ENCODE measurements around the gene CD80.
"Not testable (repeated sequence)": the region's sequence is repeated elsewhere in the genome, so short reads cannot be mapped to it uniquely, and the experiment has no call there.

CD80 gene

DNA sequence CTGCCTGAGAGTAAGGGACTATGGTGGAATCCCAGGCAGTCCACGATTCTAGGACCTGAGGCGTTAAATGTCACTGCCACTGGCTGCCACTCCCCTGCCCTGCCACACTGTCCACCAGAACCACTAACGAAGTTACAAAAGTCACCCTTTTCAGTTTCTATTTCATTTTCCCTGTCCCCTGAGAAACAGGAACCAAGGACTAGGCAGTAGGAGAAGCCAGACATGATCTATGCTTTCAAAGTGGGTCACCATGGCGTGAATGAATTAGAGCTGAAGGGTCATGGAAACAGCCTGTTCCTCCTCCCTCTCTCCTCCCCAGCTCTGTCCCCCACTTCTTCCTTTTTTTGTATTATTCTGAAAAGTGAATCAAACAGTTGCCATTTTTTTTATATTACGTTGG lies 10.8 kb upstream of the CD80 start:
- Histone ChIP-seq H3K27ac (no peak overlapping the region), H3K4me3 (no peak overlapping the region)
- DNase-seq (ENCODE audit: low spot score) = no peak
- TF ChIP-seq, protein P1, sequence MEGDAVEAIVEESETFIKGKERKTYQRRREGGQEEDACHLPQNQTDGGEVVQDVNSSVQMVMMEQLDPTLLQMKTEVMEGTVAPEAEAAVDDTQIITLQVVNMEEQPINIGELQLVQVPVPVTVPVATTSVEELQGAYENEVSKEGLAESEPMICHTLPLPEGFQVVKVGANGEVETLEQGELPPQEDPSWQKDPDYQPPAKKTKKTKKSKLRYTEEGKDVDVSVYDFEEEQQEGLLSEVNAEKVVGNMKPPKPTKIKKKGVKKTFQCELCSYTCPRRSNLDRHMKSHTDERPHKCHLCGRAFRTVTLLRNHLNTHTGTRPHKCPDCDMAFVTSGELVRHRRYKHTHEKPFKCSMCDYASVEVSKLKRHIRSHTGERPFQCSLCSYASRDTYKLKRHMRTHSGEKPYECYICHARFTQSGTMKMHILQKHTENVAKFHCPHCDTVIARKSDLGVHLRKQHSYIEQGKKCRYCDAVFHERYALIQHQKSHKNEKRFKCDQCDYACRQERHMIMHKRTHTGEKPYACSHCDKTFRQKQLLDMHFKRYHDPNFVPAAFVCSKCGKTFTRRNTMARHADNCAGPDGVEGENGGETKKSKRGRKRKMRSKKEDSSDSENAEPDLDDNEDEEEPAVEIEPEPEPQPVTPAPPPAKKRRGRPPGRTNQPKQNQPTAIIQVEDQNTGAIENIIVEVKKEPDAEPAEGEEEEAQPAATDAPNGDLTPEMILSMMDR (IDR thresholded peaks at IDR 0.05) = no peak

DNA sequence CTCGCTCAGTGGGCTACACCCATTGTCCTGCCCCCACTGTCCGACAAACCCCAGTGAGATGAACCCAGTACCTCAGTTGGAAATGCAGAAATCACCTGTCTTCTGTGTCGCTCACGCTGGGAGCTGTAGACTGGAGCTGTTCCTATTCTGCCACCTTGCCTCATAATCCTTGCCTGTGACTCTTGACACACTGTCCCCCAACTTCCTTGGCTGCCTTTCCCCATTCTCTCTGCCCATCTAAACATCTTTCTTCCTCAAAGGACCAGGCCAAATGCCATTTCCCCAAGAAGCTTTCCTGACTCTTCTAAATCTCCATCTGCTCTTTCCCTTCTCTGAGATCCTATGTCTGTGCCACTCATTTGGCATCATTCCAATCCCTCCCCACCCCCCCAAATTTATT lies 9.7 kb upstream of the CD80 start:
- TF ChIP-seq, protein P1 (IDR thresholded peaks at IDR 0.05) = no peak
- no peak for DNase-seq (ENCODE audit: low spot score)
- H3K4me3 ChIP-seq = no peak overlapping the region
- no peak overlapping the region for H3K27ac ChIP-seq

DNA sequence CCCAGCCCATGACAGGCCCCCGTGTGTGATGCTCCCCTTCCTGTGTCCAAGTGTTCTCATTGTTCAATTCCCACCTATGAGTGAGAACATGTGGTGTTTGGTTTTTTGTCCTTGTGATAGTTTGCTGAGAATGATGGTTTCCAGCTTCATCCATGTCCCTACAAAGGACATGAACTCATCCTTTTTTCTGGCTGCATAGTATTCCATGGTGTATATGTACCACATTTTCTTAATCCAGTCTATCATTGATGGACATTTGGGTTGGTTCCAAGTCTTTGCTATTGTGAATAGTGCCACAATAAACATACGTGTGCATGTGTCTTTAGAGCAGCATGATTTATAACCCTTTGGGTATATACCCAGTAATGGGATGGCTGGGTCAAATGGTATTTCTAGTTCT lies 3.9 kb upstream of the CD80 start:
- H3K4me3 ChIP-seq; DNase-seq (ENCODE audit: low spot score); H3K27ac ChIP-seq: not testable (repeated sequence)

DNA sequence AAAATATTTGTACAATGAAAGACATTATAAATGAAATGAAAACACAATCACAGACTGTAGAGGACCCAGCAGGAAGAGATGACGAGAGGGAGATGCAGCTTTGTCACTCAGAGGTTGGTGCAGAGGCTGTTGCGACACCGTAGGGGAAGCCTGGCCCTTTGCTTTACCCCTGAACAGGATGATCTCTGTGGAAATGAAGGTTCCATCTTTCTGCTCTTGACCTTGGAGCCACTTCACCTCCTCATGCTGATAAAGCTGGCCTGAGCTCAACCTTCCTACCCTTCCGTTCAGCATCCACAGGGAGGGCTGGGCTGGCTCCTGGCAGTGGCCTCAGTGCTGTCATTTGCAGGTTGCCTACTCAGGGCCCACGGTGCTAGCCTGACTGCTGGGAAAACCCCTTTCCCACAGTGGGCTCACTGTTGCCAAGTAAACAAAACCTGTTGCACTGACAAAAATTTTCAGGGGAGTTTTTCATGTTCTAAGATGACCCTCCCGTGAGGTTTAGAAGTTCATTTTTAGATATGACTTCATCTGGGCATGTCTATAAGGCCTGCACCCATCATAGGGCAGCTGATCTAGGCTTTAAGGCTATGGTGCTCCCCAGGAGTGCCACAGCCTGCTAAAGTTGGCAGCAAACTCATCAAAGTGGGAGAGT lies 3.0 kb upstream of the CD80 start:
- Histone ChIP-seq H3K4me3 (no peak overlapping the region), H3K27ac (no peak overlapping the region)
- TF ChIP-seq, protein P1 (IDR thresholded peaks at IDR 0.05) = no peak
- peak; percentile 66 for DNase-seq (ENCODE audit: low spot score)

DNA sequence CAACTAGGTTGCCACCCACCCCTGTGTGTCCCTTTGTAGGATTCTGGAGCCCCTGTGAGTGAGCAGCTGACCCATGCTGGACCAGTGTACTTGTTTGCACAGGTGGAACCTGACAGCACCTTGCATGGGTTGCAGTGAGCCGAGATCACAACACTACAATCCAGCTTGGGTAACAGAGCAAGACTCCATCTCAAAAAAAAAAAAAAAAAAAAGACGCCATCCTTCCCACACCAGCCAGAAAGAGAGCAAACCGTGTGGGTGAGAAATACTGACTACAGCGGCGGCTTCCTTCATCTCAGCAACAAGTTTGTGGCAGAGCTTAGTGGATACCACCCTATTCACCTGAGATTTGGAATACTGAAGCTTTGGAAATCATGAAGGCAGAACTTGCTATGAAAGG lies 746 bp upstream of the CD80 start:
- TF ChIP-seq, protein P1 (IDR thresholded peaks at IDR 0.05) = no peak
- H3K4me3 ChIP-seq = no peak overlapping the region
- no peak for DNase-seq (ENCODE audit: low spot score)
- H3K27ac ChIP-seq = no peak overlapping the region

DNA sequence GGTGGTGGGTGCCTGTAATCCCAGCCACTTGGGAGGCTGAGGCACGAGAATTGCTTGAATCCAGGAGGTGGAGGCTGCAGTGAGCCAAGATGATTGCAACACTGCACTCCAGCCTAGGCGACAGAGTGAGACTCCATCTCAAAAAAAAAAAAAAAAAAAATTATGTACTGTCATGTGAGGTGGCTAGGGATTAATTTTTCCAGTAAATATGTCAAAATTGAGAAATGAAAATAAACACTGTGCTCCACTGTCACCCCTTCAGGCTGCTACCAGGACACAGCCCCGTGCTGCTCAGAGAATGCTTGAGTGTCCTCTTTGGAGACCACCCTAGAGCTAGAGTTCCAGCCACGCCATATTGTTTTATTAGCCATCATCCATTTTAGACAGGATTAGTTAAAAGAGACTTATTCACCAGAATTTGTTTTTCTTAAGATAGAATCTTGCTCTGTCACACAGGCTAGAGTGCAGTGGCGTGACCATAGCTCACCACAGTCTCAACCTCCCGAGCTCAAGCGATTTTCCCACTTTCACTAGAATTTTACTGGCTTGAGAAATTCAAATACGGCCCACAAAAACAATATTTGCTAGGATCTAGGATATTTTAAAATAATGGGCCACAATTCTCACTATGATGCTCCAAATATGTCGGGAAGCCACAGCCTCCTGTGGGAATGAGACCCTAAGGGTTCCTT lies 642 bp downstream of the CD80 start:
- Histone ChIP-seq H3K4me3 (no peak overlapping the region), H3K27ac (no peak overlapping the region)
- TF ChIP-seq, protein P1 (IDR thresholded peaks at IDR 0.05) = no peak
- DNase-seq (ENCODE audit: low spot score) = no peak

DNA sequence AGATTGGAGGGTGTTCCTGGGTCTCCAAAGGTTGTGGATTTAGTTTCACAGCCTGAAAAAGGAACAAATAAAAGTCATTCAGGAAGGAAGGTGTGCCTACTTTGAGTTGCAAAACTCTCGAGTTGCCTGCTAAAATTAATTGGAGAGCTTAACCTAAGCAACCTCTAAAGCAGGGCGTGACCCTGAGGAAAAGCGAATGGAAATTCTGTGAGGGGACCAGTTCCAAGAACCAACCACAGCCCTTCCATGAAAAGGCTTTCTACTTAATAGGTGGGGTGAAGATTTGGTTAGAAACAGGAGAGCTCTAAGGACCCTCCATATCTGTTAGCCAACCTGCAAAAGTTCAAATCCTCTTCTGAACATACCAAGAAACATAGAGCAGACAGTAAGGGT lies 1.5 kb downstream of the CD80 start:
- H3K27ac ChIP-seq = no peak overlapping the region
- no peak overlapping the region for H3K4me3 ChIP-seq
- DNase-seq (ENCODE audit: low spot score) = no peak
- TF ChIP-seq, protein P1 (IDR thresholded peaks at IDR 0.05) = no peak

Data from coronary artery (tissue), 2 donors.